C4-2B (cell line): ENCODE results near the gene CDH18.

Experiments
- CTCF ChIP-seq: fragments of 450-650 bp; conservative IDR thresholded peaks from 2 replicates; pipeline ENCODE4 v1.5.1; 2017; ENCODE audit warnings: mild to moderate bottlenecking
- ZFX ChIP-seq: fragments of 450-650 bp; IDR thresholded peaks from 2 replicates; pipeline ENCODE4 v1.6.1; 2017

GRCh38 chr5:19536387-19536786, 451.6 kb downstream of the CDH18 start:
- TF ChIP-seq CTCF (no peak), ZFX (no peak)
